Measurements from ENCODE around the gene ZNF732.
A peak's percentile ranks its signal among the peaks of the same experiment; 100 is the strongest.

ZNF732 gene

GRCh38 chr4:304969-305680, at the start of gene ZNF732:
Gene ZNF732, minus strand, starts transcription at chr4:305474. Its CDS starts 164 bp downstream, at chr4:305310.
- in situ Hi-C loops (cut with MboI; ENCODE audit: low pct_unique_long_range_greater_than_20kb, low sequenced_read_pairs, unreplicated experiment), result no loop called here
- no peak for TF ChIP-seq CTCF (IDR thresholded peaks at IDR 0.05; ENCODE audit: extremely low read depth, insufficient read depth, missing control alignments)
- DNase-seq (ENCODE audit: low spot score), result no peak

GRCh38 chr4:340011-340410, 34.7 kb upstream of the ZNF732 start:
- no peak for DNase-seq (ENCODE audit: low spot score)
- no peak for TF ChIP-seq CTCF (IDR thresholded peaks at IDR 0.05; ENCODE audit: extremely low read depth, insufficient read depth, missing control alignments)
- in situ Hi-C loops (cut with MboI; ENCODE audit: low pct_unique_long_range_greater_than_20kb, low sequenced_read_pairs, unreplicated experiment), result no loop called here

GRCh38 chr4:338759-339097, 33.5 kb upstream of the ZNF732 start:
- TF ChIP-seq CTCF (IDR thresholded peaks at IDR 0.05; ENCODE audit: extremely low read depth, insufficient read depth, missing control alignments), result no peak
- DNase-seq (ENCODE audit: low spot score), result no peak
- in situ Hi-C loops (cut with MboI; ENCODE audit: low pct_unique_long_range_greater_than_20kb, low sequenced_read_pairs, unreplicated experiment), result no loop called here

GRCh38 chr4:337932-338758, 32.9 kb upstream of the ZNF732 start:
- in situ Hi-C loops (cut with MboI; ENCODE audit: low pct_unique_long_range_greater_than_20kb, low sequenced_read_pairs, unreplicated experiment), result no loop called here
- peak; percentile 19 for DNase-seq (ENCODE audit: low spot score)
- no peak for TF ChIP-seq CTCF (IDR thresholded peaks at IDR 0.05; ENCODE audit: extremely low read depth, insufficient read depth, missing control alignments)

GRCh38 chr4:337143-337931, 32.1 kb upstream of the ZNF732 start, which contains the start of gene ZNF141:
Gene ZNF141, plus strand, starts transcription at chr4:337814. Its CDS starts 170 bp downstream, at chr4:337984.
- in situ Hi-C loops (cut with MboI; ENCODE audit: low pct_unique_long_range_greater_than_20kb, low sequenced_read_pairs, unreplicated experiment), result no loop called here
- peak; percentile 99 for DNase-seq (ENCODE audit: low spot score)

More at GRCh38 chr4:337143-337931, 32.1 kb upstream of the ZNF732 start, which contains the start of gene ZNF141:
- no peak for TF ChIP-seq CTCF (IDR thresholded peaks at IDR 0.05; ENCODE audit: extremely low read depth, insufficient read depth, missing control alignments)

All from GM13977 (cell line).